Stimulated activated CD4-positive, alpha-beta T cell treated with anti-CD3 and anti-CD28 coated beads, Interleukin-4, amount 100 ng/mL, for 4 hours (primary cell): ENCODE results near the gene PUM2.
"Not testable (repeated sequence)": the region's sequence is repeated elsewhere in the genome, so short reads cannot be mapped to it uniquely, and the experiment has no call there.

Experiments
- DNase-seq, 2 experiments: peaks; one replicate each; pipeline ENCODE4 v3.0.0-alpha.2; 2020

The PUM2 gene

GRCh38 chr2:20288642-20289340 is 61.9 kb downstream of the PUM2 start:
- DNase-seq = no peak

GRCh38 chr2:20282916-20283592 is 67.6 kb downstream of the PUM2 start:
- DNase-seq = no peak

GRCh38 chr2:20281876-20282275 is 68.8 kb downstream of the PUM2 start:
- DNase-seq = no peak

- DNase-seq = no peak
Measured at GRCh38 chr2:20273042-20273441, 77.6 kb downstream of the PUM2 start.

- not testable (repeated sequence) for DNase-seq
Measured at GRCh38 chr2:20268317-20268716, 82.3 kb downstream of the PUM2 start.

- no peak for DNase-seq
Measured at GRCh38 chr2:20267529-20267928, 83.1 kb downstream of the PUM2 start.

- DNase-seq = no peak
Measured at GRCh38 chr2:20264629-20265028, 86.0 kb downstream of the PUM2 start.

GRCh38 chr2:20257411-20257810 is 93.2 kb downstream of the PUM2 start:
- no peak for DNase-seq

- DNase-seq = no peak
Measured at GRCh38 chr2:20254731-20255130, 95.9 kb downstream of the PUM2 start.

- no peak for DNase-seq
Measured at GRCh38 chr2:20250436-20250835, 100.2 kb downstream of the PUM2 start.

GRCh38 chr2:20249170-20249569 is 101.5 kb downstream of the PUM2 start:
- DNase-seq = no peak

GRCh38 chr2:20247084-20247483 is 103.6 kb downstream of the PUM2 start:
- DNase-seq = no peak

- DNase-seq = not testable (repeated sequence)
Measured at GRCh38 chr2:20243637-20244036, 107.0 kb downstream of the PUM2 start.

GRCh38 chr2:20242727-20243377 is 107.8 kb downstream of the PUM2 start:
- DNase-seq = no peak

GRCh38 chr2:20241973-20242726 is 108.5 kb downstream of the PUM2 start:
- DNase-seq = peak in 1 of 2 experiments; percentile 43

GRCh38 chr2:20240291-20240690 is 110.4 kb downstream of the PUM2 start:
- DNase-seq = not testable (repeated sequence)

GRCh38 chr2:20236496-20236895 is 114.1 kb downstream of the PUM2 start:
- no peak for DNase-seq

- DNase-seq = no peak
Measured at GRCh38 chr2:20235655-20236305, 114.9 kb downstream of the PUM2 start.

- not testable (repeated sequence) for DNase-seq
Measured at GRCh38 chr2:20234597-20234996, 116.0 kb downstream of the PUM2 start.

GRCh38 chr2:20232837-20233207 is 117.8 kb downstream of the PUM2 start:
- DNase-seq = no peak

- no peak for DNase-seq
Measured at GRCh38 chr2:20231598-20232026, 119.0 kb downstream of the PUM2 start.

GRCh38 chr2:20231159-20231558 is 119.5 kb downstream of the PUM2 start:
- DNase-seq = no peak

GRCh38 chr2:20230114-20230425 is 120.6 kb downstream of the PUM2 start:
- DNase-seq = no peak
